GM10248 (cell line): ENCODE data around the gene SNAPC2.

Experiments
- CTCF ChIA-PET: fragments of 300-600 bp; sonication (Branson Sonifier 250); formaldehyde crosslinking; extraction: SDS; loops from one replicate; lab custom pipeline; 2021; ENCODE audit warnings: antibody characterized with exemption; lab: Yijun Ruan, JAX
- POLR2A ChIA-PET: fragments of 350-650 bp; sonication (Branson Sonifier 250); formaldehyde crosslinking; extraction: SDS; loops from one replicate; lab custom pipeline; 2020; ENCODE audit warnings: antibody characterized with exemption; lab: Yijun Ruan, JAX
- DNase-seq: peaks from one replicate; pipeline ENCODE4 v3.0.0; 2012; ENCODE audit errors: extremely low spot score
- TF ChIP-seq, protein P1 (sequence below): IDR thresholded peaks from 2 replicates; pipeline ENCODE4 v1.5.1; 2012; ENCODE audit warnings: mild to moderate bottlenecking, low read depth; ENCODE audit errors: extremely low read depth, missing control alignments, control extremely low read depth

Gene SNAPC2

GRCh38 chr19:7873304-7874075 lies 46.6 kb upstream of the SNAPC2 start:
- TF ChIP-seq, protein P1, sequence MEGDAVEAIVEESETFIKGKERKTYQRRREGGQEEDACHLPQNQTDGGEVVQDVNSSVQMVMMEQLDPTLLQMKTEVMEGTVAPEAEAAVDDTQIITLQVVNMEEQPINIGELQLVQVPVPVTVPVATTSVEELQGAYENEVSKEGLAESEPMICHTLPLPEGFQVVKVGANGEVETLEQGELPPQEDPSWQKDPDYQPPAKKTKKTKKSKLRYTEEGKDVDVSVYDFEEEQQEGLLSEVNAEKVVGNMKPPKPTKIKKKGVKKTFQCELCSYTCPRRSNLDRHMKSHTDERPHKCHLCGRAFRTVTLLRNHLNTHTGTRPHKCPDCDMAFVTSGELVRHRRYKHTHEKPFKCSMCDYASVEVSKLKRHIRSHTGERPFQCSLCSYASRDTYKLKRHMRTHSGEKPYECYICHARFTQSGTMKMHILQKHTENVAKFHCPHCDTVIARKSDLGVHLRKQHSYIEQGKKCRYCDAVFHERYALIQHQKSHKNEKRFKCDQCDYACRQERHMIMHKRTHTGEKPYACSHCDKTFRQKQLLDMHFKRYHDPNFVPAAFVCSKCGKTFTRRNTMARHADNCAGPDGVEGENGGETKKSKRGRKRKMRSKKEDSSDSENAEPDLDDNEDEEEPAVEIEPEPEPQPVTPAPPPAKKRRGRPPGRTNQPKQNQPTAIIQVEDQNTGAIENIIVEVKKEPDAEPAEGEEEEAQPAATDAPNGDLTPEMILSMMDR, result no peak
- ChIA-PET CTCF (no interaction called here), POLR2A (no interaction called here)
- DNase-seq, result no peak

GRCh38 chr19:7874076-7874896 lies 45.9 kb upstream of the SNAPC2 start, which contains the start of gene PRR36:
Gene PRR36 (minus strand): TSS chr19:7874390. CDS start chr19:7873689, 701 bp downstream.
- DNase-seq, result no peak
- TF ChIP-seq, protein P1, result no peak
- ChIA-PET CTCF (no interaction called here), POLR2A (no interaction called here)

DNA sequence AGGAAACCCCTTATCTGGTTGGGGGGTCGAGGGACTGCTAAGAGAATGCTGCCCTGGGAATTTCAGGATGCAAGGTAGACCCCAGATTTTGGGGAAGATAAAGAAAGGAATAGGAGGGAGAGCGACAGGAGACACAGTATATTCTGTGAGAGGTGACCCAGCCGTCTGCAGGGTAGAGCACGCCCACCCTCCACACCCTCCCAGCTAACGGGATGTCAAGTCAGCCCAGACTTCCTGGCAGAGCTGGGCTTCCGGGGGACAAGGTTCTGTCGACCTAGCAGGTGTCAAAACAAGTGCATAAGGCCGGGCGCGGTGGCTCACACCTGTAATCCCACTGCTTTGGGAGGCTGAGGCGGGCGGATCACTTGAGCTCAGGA lies 45.3 kb upstream of the SNAPC2 start:
- ChIA-PET CTCF (no interaction called here), POLR2A (no interaction called here)
- TF ChIP-seq, protein P1, result no peak
- no peak for DNase-seq

DNA sequence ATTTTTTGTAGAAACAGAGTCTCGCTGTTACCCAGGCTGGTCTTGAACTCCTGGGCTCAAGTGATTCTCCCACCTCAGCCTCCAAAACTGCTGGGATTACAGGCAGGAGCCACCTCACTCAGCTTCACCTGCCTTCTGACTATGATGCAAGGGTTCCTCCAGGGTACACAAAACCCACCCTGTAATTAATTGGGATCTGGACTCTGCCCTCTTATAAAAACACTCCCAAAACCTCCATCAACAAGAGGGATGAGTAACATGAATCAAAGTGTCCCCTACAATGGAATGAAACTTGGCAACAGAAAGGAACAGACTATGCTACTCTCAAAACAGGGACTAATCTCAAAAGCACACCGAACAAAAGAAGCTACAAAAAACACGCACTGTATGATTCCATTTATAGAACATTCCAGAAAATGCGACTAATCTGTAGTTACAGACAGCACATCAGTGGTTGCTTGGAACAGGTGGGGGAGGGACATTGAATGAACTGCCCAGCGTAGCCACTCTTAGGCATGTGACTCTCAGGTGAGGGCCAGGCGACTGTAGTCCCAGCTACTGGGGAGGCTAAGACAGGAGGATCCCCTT lies 42.8 kb upstream of the SNAPC2 start:
- CTCF ChIA-PET, result interaction anchor here (1.1 to 2.0 kb wide), 5 partner anchors 8 to 52 kb away, joined by 3 to 6 read pairs (median 4); no protein-coding TSS in a partner anchor
- POLR2A ChIA-PET, result no interaction called here
- no peak for DNase-seq
- TF ChIP-seq, protein P1, result no peak

DNA sequence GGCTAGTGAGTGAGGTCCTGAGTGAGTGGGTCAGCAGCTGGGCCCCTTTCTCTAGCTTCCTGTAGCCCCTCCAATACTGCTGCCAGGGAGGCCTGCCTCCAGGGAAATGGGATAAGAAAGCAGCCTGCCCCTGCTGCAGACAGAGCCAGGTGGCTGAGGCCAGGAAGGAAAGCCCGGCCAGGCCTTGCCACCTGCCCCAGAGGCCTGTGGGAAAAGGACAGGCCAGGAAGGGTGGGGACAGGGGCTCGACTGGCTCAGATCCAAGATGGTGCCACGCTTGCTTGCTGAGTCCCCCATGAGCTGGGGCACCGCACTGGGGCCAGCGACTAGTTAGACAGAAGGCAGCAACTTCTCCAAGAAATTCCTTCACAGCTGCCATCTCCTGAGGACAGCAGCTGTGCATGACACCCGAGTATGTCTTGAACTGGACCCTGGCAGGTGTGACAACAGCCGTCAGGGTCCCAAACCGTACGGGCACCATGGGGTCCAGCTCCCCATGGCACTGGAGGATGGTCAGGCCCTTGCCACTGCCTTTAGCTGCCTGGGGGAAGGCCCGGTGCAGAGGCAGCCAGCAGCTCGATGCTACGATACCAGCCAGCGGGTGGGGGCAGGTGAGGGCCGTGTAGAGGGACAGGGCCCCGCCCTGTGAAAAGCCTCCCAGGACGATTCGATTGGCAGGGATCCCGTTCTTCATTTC lies 40.9 kb upstream of the SNAPC2 start:
- ChIA-PET CTCF (interaction anchor here (1.5 to 2.0 kb wide), 2 partner anchors 10 to 27 kb away, joined by 6 to 9 read pairs; no protein-coding TSS in a partner anchor), POLR2A (no interaction called here)
- DNase-seq, result no peak
- TF ChIP-seq, protein P1, result no peak
